ENCODE data around the gene SH3RF3. TPM values are rescaled to one million over a fixed set of nuclear protein-coding genes. Genes with fewer than 3 reads are reported as not detected.
"Not testable (repeated sequence)": the region's sequence is repeated elsewhere in the genome, so short reads cannot be mapped to it uniquely, and the experiment has no call there.

The SH3RF3 gene
- polyA plus RNA-seq, 5 donors = 6.1 to 8.9 (median 7.3) TPM

DNA sequence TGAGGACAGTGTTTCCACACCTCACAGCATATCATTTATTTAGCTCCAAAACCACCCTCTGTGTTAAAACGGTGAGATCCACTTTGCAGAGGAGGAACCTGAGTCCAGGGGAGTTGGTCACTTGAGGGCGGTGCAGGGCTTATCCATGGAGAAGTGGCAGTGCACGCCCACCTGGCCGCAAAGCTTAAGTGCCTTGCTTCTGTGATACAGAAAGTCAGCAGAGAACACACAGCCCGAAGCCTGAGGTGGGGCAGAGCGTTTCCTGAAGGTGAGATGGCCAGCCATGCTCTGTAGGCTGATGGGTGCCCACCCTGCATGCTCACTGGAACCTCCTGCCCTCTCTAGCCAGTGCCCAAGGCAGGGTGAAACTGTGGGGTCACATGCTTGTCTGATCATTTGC, 87.3 kb downstream of the SH3RF3 start:
- DNase-seq = no peak

DNA sequence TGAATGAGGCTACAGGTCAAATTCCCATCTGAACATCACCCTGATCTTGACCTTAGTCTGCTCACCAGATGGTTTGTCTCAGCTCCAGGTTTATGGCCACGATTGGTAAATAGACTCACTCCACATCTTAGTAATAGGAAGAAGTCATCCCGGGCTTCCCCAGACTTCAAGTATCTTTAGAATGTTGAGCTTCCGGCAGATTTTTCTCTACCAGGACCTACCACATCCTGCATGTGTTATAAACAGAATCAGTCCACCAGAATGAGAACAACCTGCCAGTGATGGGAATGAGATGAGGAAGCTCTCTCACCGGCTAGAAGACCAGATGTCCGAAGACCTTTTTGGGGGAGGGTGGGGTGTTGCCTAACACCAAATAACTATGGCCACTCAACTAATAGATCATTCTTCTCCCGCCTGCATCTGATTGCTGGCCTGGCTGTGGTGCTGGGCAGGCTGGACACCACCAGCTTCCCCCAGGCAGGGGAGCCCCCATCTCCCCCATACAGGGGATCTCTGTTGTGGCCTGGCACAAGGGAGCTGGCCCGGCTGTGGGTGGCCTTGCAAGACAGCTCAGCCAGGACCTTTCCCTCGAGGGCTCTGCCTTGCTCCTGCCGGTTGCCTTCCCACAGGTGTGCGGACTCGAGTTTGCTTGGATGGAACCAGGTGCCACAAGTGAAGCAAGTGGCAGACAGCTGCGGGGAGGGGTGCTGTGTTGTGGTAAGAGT, 88.5 kb downstream of the SH3RF3 start:
- DNase-seq = no peak

DNA sequence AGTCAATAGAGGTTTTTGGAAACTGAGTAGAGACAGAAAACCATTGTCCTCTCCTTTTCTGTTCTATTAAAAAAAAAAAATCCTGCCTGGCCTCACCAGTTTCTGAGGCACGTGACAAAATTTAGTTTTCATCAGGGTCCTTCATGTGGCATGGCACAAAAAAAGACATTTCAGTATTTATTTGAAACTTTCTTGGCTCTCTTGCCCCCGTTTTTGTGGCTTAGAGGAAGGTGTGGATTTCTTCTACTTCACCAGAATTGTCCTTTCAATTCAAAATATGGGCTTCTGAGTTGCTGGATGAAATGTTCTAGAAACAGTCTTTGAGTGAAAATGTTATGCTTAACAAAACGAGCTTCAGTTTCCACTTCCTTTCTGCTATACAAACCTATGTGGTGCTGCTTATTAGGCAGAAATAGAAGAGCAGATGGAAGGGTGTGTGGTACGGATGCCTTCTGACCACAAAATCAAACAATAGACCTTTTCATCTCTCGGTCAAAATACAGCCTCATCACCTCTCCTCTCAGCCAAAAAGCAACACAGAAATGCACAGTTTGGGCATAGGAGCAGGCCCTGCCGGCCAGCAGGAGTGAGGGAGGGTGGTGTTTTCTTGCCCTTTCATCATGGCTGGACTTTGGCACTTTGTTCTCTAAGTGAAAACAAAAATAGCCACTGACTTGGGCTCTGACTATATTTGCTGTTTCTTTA, 89.2 kb downstream of the SH3RF3 start:
- DNase-seq = no peak

DNA sequence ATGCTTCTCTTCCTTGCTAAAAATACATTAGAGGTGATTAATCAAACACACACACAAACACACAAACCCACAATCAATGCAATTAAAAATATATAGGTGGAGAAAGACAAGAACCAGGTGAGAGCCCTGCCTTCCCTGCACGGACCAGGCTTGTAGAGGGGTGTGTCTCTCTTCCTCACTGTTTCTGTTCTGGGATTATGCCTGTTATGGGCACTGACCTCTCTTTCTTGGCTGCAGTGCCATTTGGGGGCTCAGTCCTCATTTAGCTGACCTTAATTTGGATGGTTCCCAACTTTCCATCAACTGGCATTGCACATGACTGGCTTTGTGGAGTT, 89.8 kb downstream of the SH3RF3 start:
- DNase-seq = no peak

DNA sequence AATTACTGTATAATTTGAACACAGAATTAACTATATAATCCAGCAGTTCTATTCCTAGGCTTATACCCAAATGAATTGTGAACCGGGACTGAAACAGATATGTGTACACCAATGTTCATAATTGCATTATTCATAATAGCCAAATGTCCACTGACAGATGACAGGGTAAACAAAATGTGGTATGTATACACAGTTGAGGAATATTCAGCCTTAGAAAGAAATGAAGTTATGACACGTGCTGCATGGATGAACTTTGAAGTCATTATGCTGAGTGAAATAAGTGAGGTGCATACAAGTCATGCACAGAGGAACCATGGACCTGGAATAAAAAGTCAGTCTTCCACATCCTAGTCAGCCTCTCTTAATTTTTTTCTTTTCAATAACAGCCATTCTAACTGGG, 91.9 kb downstream of the SH3RF3 start:
- no peak for DNase-seq

DNA sequence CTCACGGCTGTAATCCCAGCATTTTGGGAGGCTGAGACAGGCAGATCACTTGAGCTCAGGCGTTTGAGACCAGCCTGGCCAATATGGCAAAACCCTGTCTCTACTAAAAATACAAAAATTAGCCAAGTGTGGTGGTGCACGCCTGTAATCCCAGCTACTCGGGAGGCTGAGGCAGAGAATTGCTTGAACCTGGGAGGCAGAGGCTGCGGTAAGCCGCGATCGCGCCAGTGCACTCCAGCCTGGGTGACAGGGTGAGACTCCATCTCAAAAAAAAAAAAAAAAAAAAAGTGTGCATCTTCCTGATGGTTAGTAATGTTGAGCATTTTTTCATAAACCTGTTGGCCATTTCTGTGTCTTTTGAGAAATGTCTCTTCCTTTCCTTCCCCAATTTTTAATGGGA, 92.3 kb downstream of the SH3RF3 start:
- not testable (repeated sequence) for DNase-seq

DNA sequence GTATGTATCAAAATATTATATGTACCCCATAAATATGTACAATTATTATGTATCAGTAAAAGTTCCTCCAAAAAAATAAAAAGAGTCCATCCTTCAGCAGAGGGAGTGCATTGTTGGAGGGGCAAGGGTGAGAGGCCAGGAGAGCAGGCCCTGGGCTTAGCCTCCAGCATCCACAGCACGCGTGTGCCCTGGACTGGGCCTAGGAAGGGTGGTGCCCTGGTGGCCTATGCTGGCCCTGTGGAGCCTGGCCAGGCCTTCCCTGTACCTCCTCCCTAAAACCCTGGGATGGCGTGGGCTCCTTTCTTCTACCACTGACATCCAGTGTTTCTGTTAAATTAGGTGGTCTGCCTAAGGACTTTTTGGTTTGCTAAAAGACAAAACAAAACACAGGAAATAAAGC, 93.4 kb downstream of the SH3RF3 start:
- DNase-seq = no peak

DNA sequence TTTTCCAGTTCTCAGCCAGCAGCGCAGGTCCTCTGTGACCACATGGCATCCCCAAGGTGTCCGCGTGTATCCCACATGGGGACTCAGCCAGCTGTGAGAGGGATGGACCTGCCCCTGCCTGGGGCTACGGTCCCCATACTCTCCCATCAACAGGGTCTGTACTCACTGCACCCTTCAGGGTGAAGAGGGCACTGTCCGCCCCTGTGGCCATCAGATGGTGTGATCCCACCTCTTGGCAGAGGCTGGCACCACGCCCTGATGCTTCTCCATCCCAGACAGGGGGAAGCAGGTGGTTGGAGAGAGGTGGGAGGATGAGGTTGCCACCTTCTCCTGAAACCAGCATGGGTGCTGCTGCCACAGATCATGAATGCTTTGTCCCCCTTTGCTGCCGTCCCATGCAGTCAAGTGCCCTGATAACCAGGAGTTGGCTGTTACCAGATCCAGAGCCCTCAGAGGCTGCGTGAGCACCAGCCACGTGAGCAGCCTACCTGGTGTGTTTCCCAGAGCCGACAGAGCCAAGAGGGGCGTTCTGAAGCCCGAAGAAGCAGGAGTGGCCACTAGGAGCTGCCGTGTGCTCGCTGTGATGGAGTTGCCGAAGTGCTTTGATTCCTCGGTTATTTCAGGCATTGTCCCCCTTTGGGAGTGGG, 93.9 kb downstream of the SH3RF3 start:
- DNase-seq = no peak

DNA sequence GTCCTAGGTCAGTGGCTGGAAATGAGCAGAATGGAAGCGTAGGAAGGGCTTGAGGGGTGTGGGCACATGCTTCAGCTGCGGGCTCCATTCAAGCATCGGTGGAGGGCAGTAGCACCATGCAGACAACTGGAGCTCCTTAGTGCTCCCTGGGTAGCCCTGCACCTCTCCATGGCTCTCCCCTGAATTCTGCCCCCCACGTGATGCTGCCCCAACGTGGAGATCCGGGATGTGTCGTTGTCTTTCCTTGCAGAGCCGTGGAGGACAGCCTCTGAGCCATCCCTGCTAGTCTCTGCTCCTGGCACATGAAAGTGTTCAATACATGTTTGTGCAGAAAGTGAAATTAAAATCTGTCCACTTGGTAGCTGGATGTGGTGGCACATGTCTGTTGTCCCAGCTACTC, 94.5 kb downstream of the SH3RF3 start:
- DNase-seq = no peak

DNA sequence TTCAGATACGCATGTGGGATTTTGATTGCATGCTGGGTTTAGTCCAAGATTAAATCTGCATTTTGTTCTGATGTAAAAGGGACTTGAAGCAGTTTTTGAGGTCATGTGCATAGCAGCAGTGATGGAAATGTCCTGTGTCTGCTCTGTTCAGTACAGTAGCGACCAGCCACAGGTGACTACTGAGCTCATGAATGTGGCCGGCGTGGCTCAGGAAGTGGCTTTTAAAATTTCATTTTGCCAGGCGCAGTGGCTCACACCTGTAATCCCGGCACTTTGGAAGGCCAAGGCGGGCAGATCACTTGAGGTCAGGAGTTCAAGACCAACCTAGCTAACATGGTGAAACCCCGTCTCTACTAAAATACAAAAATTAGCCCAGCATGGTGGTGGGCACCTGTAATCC, 95.3 kb downstream of the SH3RF3 start:
- not testable (repeated sequence) for DNase-seq

DNA sequence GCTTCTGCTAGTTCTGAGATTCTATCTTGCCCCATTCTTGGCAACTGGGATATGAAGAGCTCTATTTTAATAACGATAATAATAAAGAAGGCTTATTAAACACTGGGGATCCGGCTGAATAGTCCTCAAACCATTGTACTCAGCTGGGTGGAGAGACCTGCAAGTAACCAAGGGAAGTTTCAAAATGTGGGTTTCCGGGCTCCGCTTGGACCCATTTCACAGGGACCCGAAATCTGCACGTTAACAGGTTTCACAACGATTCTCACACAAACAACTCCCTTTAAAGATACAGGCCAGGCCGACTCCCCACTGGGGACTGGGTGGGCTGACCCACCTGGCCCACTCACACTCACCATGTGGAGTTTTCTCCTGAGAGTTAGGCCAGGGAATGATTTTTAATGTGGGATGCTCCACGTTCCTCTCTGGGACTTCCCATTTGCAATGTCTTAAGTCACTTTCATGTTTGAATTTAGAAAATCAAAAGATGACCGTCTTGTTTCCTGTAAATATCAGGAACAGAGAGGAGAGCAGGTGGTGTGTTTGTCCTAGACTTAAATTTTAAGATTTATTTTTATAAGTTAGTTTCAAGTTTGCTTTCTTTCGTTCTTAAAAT, 96.3 kb downstream of the SH3RF3 start:
- DNase-seq = no peak

DNA sequence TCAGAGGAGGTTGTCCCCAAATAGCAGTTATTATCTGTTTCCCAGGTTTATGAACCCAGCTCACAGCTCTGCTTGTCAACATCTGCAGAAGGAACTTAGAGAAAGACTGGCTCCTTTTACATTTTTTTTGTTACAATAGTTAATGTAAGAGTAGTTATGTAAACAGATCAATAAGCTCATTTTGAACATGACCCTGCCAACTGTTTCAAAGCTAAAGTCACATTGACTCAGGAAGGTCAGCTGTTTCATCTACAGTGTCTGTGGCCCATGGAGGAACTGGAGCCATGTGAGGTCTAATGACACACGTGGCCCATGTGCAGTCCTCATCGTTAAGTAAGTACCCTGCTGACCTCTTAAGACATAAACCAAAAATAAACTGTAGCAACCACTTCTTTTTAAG, 97.1 kb downstream of the SH3RF3 start:
- DNase-seq = no peak

DNA sequence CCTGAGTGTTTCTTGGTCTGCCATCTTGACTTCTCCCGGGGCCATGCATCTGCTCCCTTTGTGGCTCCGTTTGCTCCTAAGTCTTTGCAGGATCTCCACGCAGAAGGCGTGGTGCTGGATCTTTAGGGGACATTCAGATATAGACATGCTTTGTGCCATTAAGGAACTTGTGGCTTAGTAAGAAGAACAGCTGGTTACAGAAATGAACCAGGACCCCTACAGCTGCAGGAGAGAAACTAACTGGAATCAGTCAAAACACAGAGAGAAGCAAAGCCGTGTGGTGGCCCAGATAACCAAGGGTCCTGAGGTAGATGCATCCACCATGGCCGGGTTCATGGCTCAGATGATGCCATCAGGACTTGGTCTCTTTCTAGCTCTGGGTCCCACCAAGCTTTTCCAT, 97.6 kb downstream of the SH3RF3 start:
- DNase-seq = no peak

DNA sequence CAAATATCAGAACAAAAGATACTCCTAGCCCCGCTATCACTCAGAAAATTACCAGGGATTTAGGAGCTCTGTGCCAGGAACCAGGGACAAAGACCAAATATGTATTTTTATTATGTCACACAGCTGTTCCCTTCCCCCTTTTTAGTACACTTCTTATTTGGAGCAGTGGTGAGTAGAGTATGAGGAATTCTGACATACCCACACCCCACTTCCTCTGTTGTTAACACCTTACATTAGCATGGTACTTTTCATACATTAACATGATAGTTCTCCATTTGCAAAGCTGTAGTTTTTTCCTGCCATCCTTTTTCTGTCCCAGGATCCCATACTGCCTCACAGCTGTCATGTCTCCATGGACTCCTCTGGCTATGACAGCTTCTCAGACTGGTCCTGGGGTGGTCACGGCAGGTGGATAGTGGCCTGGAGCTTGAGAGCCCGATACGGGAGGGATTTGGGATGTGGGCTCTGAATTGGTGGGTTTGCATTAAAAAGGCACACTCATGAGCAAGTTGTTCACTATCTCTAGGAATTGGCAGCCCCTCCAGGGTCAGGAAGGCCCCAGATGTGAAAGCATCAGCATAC, 100.2 kb downstream of the SH3RF3 start:
- DNase-seq = no peak

DNA sequence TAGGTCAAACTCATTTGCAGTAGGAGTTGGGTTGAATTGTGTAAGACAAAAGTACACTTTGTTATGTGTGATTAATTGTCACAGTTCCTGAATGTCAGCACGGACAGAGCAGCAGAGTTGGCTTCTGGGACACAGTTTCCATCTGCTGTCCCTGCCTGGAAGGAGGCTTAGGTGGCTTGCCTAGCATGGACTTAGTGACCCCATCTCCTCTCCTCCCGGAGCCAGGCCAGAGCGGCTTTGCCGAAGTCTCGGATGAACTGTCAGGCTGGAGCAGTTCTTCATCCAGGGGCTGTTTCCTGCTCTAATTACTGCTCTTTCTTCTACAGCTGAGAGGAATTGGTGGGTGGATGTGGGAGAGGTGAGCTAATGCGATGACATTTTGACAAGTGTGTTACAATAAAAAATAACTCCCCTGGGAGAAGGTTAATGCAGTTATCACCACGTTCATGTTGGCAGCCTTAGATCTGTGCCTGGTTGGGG, 102.0 kb downstream of the SH3RF3 start:
- no peak for DNase-seq

DNA sequence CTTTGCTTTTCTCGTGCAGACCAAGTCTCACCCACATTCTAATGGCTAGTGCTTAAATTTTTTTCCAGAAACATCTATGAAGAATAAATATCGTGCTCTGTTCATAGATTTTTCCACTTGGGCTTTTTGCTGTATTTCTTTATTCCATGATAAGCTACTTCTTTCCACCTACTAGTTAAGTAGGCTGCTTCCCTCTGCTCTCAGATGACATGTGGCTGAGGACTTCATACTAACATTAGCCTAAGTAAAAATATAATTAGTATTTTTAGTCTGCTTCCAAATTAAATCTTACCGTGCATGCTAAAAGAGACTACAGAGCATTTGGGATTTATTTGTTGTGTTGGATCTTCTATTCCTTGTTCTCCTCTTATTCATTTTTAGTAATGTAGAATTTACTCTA, 102.4 kb downstream of the SH3RF3 start:
- DNase-seq = no peak

DNA sequence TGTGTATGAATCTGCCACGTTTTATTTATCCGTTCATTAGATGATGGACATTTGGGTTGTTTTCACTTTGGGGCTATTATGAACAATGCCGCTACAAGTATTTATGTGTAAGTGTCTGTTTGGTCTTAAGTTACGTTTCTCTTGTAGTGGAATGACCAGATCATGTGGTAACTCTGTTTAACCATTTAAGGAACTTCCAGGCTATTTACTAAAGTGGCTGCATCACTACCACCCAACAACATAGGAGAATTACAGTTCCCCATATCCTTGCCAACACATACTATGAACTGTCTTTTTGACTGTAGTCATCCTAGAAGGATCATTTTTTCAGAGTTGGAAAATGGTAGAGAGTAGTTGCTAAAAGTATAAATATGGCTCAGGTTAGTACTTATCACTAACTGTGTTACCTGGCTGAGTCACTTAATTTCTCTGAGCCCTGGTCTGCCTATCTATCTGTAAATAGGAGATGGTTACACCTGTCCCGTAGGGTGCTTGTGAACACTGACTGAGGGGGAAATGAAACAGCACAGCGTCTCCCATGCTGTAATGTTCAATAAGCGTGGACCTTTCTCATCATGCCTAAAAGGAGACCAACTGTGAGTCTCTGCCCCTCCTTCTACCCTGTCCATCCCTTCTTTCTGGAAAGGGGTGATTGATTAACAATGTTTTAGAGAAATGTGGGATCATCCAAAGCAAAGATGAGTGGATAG, 103.1 kb downstream of the SH3RF3 start:
- no peak for DNase-seq

DNA sequence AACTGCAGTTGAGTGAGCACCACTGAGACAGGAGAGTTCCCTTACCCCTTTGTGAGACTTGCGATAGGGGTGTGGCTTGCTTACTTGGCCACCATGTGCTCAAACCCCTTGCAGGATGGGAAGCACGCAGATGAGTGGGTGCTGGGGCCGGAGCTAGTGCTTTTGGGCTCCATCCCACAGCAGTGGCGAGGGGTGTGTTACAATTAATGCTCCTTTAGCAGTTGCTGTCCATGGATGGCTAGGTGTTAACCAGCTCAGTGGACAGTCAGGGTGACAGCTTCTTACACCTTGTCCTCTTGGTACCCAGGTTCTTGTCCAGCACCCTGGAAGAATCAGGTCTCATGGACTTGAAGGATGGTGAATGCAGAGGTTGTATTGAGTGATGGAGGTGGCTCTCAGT, 103.9 kb downstream of the SH3RF3 start:
- DNase-seq = no peak

DNA sequence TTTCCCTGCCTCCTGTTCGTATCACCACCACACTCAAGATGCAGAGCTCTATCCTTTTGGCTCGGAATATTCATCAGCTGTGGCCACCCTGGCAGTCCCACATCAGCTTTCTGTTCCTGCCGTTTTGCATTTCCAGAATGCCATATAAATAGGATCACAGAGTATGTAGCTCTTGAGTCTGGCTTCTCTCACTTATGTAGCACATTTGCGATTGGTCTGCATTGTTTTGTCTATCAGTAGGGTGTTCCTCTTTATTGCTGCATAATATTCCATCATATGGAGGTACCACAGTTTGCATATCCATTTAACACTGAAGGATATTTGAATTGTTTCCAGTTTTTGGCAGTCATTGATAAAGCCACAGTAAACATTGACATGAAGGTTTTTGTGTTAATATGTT, 104.6 kb downstream of the SH3RF3 start:
- DNase-seq = no peak

DNA sequence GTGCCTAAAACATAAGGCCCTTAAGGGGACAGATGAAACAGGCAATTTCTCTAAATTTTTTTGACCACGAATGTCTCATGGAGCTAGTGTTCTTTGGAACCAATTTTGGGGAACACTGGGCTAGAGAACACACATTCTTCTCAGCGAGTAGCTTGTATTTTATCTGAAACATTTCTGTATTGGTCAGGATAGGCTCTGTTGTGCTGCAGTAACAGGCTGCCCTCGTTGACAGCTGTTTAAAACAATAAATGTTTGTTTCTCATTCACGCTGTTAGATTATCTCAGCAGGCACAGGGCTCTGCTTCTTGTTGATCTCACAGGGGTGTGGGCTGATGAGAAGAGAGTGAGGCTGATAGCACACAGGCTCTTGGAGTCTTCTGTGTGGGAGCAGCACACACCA, 105.3 kb downstream of the SH3RF3 start:
- DNase-seq = no peak

DNA sequence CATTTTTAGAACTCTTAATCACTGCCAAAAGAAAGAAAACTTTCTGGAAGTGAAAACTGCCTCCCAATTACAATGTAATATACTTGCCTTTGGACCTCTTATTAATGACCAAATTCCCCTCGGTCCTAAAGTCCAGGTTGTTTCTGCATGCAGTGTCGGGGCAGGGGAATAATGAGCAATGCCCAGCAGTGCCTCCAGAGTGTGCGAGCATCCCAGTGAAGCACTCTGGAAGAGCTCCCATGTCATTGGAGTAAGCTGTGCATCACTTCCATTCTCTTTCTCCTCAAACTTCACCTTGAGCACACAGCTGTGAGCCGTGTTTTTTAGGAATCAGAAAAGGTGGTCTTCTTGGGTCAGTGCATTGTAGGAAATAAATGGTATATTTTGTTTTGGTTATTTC, 107.1 kb downstream of the SH3RF3 start:
- DNase-seq = no peak

DNA sequence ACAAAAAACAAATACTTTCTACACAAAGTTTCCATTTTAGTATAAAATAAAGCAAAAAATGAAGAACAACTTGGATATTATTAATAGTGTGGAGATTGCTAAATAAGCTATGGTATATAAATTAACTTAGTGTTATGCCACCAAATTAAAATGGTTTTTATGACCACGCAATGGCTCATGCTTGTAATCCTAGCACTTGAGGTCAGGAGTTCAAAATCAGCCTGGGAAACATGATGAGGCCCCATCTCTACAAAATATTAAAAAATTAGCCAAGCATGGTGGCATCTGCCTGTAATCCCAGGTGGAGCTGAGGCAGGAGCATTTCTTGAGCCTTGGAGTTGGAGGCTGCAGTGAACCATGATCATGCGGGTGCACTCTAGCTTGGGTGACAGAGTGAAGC, 108.8 kb downstream of the SH3RF3 start:
- no peak for DNase-seq

Measured in right lung (tissue), 5 donors.